Kidney (tissue), 14 donors: ENCODE measurements around the gene PKNOX2. TPM values are rescaled to one million over a fixed set of nuclear protein-coding genes. Genes with fewer than 3 reads are reported as not detected.

ENCODE experiments used
- DNase-seq, 5 donors: peaks; one replicate each; pipeline ENCODE4 v3.0.0-alpha.2; 2013 to 2020
- FAIRE-seq: peaks from 2 replicates; lab custom pipeline; 2012; peaks lifted over from hg19 to GRCh38; lab: Jason Lieb, UNC
- H3K27ac ChIP-seq, 2 donors: one replicate each; pipeline ENCODE4 v1.7.0; 2013; ENCODE audit warnings: low read depth in 2 of 2, low read length in 2 of 2, inconsistent platforms in 1 of 2
- H3K27me3 ChIP-seq: one replicate; pipeline ENCODE4 v1.7.1; 2013; ENCODE audit warnings: low read length, inconsistent platforms; ENCODE audit not compliant: control insufficient read depth, insufficient read depth
- H3K36me3 ChIP-seq, 3 donors: one replicate each; pipeline versions ENCODE4 v1.7.0 to v1.7.1; 2013; ENCODE audit warnings: low read length in 3 of 3, control low read depth in 1 of 3, inconsistent platforms in 1 of 3; ENCODE audit not compliant: insufficient read depth in 3 of 3, control insufficient read depth in 2 of 3
- H3K4me1 ChIP-seq, 3 donors: one replicate each; pipeline versions ENCODE4 v1.7.0 to v1.7.1; 2013; ENCODE audit warnings: low read length in 3 of 3, inconsistent platforms in 1 of 3, low read depth in 1 of 3; ENCODE audit not compliant: control insufficient read depth in 2 of 3, insufficient read depth in 2 of 3
- H3K4me3 ChIP-seq, 3 donors: one replicate each; pipeline versions ENCODE4 v1.7.0 to v1.8.1; 2013; ENCODE audit warnings: low read length in 3 of 3, control low read depth in 1 of 3, inconsistent platforms in 1 of 3
- H3K9ac ChIP-seq, 3 donors: one replicate each; pipeline versions ENCODE4 v1.7.0 to v1.7.1; 2013; ENCODE audit warnings: low read length in 3 of 3, control low read depth in 1 of 3, inconsistent platforms in 1 of 3
- H3K9me3 ChIP-seq, 3 donors: one replicate each; pipeline versions ENCODE4 v1.7.0 to v1.7.1; 2013; ENCODE audit warnings: low read length in 3 of 3, control low read depth in 1 of 3, inconsistent platforms in 1 of 3; ENCODE audit not compliant: control insufficient read depth in 2 of 3, insufficient read depth in 1 of 3
- CTCF ChIP-seq: IDR thresholded peaks from 3 replicates; pipeline ENCODE4 v1.5.1; 2012; ENCODE audit warnings: mild to moderate bottlenecking, moderate library complexity, borderline replicate concordance; ENCODE audit not compliant: insufficient read depth; ENCODE audit errors: extremely low read depth
- intact Hi-C: fragments of 100-400 bp; cut with DNase I; formaldehyde crosslinking; loops from one replicate; pipeline ENCODE4 v1.11.1; 2022
- polyA plus RNA-seq: library from polyadenylated mRNA; stranded (reverse); fragments of 350-450 nt; fragmentation: Illumina TruSeq; extraction: RNeasy Lipid Tissue Mini Kit (QIAGEN cat#74804); gene quantifications from one replicate; pipeline ENCODE4 v1.2.3, GENCODE V29; 2014; ENCODE audit warnings: low read depth, low replicate concordance; ENCODE audit not compliant: insufficient read depth
- total RNA-seq: library from RNA; stranded (reverse); fragmentation: NEBNext Ultra II Directional; extraction: Animal tissue kit (Norgen Biotek cat#: 25700); gene quantifications from one replicate; pipeline ENCODE4 v1.2.1, GENCODE V29; 2021
- donor health status: control.
- donor health status: control.
- donor health status: control.
- donor health status: control.
- donor health status: control.
- donor health status: DM: yes; HTN: yes; CAD: no.
- donor health status: Normal renal cell carcinoma (clear cell type).

The PKNOX2 gene
- total and polyA plus RNA-seq, 2 donors from 2014 or later, result 1.5 to 6.0 TPM

GRCh38 chr11:125129316-125129993, 35.1 kb upstream of the PKNOX2 start:
- H3K27ac ChIP-seq, result no peak overlapping the region
- no peaks in the 10 kb centered on the region for H3K27me3 ChIP-seq
- no peak overlapping the region for H3K4me3 ChIP-seq
- no peaks in the 10 kb centered on the region for H3K36me3 ChIP-seq
- H3K4me1 ChIP-seq, result no peaks in the 10 kb centered on the region
- intact Hi-C loops, result no loop called here
- DNase-seq, result peak in 1 of 5 donors; percentile 28
- FAIRE-seq, result no peak
- no peak overlapping the region for H3K9ac ChIP-seq
- H3K9me3 ChIP-seq, result no peaks in the 10 kb centered on the region
- no peak for TF ChIP-seq CTCF

GRCh38 chr11:125132071-125132470, 32.5 kb upstream of the PKNOX2 start:
- H3K27ac ChIP-seq, result no peak overlapping the region
- no peaks in the 10 kb centered on the region for H3K36me3 ChIP-seq
- DNase-seq (no peak), FAIRE-seq (no peak)
- H3K9me3 ChIP-seq, result no peaks in the 10 kb centered on the region
- H3K4me1 ChIP-seq, result no peaks in the 10 kb centered on the region
- no peak for TF ChIP-seq CTCF
- H3K9ac ChIP-seq, result no peak overlapping the region
- no peak overlapping the region for H3K4me3 ChIP-seq
- no peaks in the 10 kb centered on the region for H3K27me3 ChIP-seq
- intact Hi-C loops, result no loop called here

- Histone ChIP-seq H3K4me1 (no peaks in the 10 kb centered on the region), H3K36me3 (no peaks in the 10 kb centered on the region), H3K9ac (no peak overlapping the region), H3K27me3 (no peaks in the 10 kb centered on the region), H3K4me3 (no peak overlapping the region), H3K9me3 (no peaks in the 10 kb centered on the region), H3K27ac (no peak overlapping the region)
- DNase-seq (no peak), FAIRE-seq (no peak)
- TF ChIP-seq CTCF, result no peak
- intact Hi-C loops, result no loop called here
These were observed 32.0 kb upstream of the PKNOX2 start for GRCh38 chr11:125132596-125132995.

GRCh38 chr11:125136001-125136400, 28.6 kb upstream of the PKNOX2 start:
- Histone ChIP-seq H3K4me3 (no peak overlapping the region), H3K27me3 (no peaks in the 10 kb centered on the region), H3K9me3 (no peaks in the 10 kb centered on the region), H3K27ac (no peak overlapping the region), H3K36me3 (no peaks in the 10 kb centered on the region), H3K9ac (no peak overlapping the region), H3K4me1 (no peaks in the 10 kb centered on the region)
- intact Hi-C loops, result no loop called here
- FAIRE-seq, result no peak
- DNase-seq, result no peak
- TF ChIP-seq CTCF, result no peak
